Hematopoietic multipotent progenitor cell treated with erythropoietin and hydrocortisone succinate and interleukin-3 and kit ligand, for 4 days (in vitro differentiated cells): ENCODE data around the gene DHRS2.
A peak's percentile ranks its signal among the peaks of the same experiment; 100 is the strongest.
"Not testable (repeated sequence)": the region's sequence is repeated elsewhere in the genome, so short reads cannot be mapped to it uniquely, and the experiment has no call there.

ENCODE experiments used
- DNase-seq: peaks from one replicate; pipeline ENCODE4 v3.0.0-alpha.2; 2015

Gene DHRS2

GRCh38 chr14:23636317-23637211, at the start of gene DHRS2:
DHRS2 (plus strand) TSS chr14:23636364; CDS start chr14:23638865, 2,501 bp downstream.
- no peak for DNase-seq

GRCh38 chr14:23588884-23589598, 47.1 kb upstream of the DHRS2 start:
- DNase-seq: peak; percentile 95

DNA sequence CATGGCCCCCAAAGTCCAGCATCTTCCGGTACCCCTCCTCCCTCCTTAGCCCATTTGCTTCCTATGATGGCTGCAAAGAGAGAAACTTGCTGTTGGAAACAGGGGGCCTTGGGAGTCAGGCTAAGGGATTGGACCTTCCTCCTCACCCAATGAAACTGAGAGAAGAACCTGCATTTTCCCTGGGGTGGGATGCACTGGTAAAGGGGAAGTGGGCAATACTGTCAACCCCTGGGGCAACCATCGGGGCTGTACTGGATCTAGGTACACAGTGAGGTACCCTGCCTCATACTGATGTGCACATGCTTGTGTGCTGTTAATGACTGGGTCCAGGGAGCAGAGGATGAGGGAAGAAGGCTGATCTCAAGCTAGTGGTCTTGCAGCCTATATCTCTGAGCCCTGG, 46.6 kb upstream of the DHRS2 start:
- DNase-seq: no peak

DNA sequence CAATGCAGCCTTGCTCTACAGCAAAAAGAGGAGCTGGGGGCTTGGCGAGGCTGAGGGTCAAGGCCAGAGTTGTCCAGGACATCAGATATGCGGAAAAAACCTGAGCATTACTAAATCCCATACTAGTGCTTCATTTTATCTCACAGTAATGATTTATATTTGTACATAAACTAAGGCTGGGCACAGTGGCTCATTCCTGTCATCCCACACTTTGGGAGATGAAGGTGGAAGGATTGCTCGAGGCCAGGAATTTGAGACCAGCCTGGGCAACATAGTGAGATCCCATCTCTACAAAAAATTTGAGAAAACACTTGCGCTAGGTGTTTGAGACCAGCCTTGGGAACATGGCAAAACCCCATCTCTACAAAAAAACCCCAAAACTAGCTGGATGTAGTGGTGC, 46.0 kb upstream of the DHRS2 start:
- no peak for DNase-seq

- not testable (repeated sequence) for DNase-seq
Observed at GRCh38 chr14:23594191-23594590, 42.0 kb upstream of the DHRS2 start.

DNA sequence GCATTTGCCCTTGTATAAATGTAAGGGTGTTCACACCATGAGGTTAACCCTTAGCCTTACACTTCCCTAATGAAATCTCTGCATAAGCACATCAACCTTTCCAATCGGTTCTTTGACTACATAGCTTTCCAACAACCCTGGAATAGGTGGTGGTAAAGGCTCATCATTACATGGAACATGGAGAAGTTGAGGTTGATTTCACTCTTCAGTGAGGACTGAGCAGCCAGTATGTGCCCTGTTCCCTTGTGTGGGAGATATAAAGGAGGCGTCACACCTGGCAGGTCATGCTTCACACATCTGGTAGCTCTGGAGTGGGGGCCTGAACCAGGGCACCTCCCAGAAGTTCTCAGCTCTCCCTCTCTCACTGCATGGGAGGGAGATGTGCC, 35.8 kb upstream of the DHRS2 start:
- DNase-seq: no peak

DNA sequence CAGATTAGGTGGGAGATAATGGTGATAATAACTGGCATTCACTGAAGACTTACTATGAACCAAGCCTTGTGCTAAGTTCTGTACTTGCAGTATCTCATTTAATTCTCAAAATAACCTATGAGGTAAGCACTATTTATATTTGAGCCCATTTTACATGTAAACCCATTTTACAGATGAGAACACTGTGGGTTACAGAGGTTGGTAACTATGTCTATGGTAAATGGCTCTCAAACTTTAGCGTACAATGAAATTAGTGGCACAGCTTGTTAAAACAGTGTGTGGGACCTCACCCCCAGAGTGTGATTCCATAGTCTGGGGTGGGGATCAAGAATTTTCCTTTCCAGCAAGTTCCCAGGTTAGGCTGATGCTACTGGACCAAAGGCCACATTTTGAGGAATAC, 35.4 kb upstream of the DHRS2 start:
- DNase-seq: no peak

DNA sequence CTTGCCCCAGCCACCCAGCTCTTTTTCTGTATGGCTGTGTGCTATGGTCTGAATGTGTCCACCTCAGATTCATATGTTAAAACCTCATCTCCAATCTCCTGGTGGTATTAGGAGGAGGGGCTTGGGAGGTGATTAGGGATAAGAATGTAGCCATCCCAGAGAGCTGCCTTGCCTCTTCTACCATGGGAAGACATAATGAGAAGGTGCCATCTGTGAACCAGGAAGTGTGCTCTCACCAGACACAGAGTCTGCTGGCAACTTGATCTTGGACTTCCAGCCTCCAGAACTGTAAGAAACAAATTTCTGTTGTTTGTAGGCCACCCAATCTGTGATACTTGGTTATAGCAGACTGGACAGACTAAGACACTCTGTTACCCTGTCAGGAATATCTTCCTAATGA, 34.7 kb upstream of the DHRS2 start:
- no peak for DNase-seq

GRCh38 chr14:23601845-23602180, 34.4 kb upstream of the DHRS2 start:
- DNase-seq: no peak

GRCh38 chr14:23602181-23603095, 33.7 kb upstream of the DHRS2 start:
- DNase-seq: no peak

- DNase-seq: no peak
Observed at GRCh38 chr14:23603103-23603502, 33.1 kb upstream of the DHRS2 start.

DNA sequence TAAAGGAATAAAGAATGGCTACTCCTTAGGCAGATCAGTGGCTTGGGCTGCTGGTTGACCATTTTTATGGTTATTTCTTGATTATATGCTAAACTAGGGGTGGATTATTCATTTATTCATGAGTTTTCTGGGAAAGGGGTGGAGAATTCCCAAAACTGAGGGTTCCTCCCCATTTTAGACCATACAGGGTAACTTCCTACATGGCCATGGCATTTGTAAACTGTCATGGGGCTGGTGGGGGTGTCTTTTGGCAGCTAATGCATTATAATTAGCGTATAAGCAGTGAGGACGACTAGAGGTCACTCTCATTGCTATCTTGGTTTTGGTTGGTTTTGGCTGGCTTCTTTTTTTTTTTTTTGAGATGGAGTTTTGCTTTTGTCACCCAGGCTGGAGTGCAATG, 32.0 kb upstream of the DHRS2 start:
- no peak for DNase-seq

- no peak for DNase-seq
Observed at GRCh38 chr14:23604675-23605170, 31.4 kb upstream of the DHRS2 start.

DNA sequence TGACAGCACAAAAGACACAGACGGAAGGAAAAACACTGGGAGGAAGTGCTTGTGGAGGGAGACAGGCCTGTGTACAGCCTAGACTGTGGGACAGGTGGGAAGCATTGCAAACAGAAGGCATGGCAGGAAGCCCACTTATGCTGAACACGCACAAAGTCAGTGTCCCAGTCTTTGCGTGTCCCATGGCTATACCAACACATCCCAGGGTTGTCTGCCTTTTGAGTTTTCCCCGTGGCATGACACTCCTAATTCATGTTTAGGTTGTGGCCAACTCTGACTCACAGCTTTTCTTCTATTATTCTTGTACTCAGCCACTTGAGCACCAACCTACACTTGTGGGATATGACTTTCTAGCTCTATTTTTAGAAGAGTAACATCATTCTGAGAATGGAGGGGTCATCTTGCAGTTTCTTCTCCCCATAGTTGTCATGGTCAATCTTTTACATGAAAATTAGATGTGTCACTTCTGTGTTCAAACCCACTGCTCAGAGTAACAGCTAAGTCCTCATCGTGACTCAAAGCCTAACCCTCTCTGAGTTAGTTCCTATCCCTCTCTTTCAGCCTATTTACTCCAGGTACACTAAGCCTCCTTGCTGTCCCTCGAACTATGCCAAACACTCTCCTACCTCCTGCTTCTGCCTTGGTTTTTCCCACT, 30.1 kb upstream of the DHRS2 start:
- DNase-seq: no peak

DNA sequence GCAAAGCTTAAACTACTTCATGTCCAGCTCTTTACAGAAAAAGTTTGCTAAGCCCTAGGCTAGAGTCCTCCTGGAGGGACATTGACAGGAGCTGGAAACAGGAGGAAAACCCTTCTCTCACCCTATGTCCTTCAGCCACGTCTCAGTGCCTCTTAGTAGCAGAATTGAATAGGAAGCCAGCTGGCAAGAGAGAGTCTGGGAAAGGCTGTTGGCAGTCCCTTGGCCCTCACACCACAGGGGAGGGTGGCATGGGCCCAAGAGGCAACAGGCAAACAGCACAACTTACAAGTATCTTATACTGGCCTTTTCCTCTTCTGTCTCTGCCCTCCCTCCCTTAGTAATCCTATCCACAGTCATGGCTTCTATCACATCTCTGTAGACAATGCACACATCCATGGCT, 27.7 kb upstream of the DHRS2 start:
- DNase-seq: no peak

GRCh38 chr14:23609001-23609400, 27.2 kb upstream of the DHRS2 start:
- no peak for DNase-seq

DNA sequence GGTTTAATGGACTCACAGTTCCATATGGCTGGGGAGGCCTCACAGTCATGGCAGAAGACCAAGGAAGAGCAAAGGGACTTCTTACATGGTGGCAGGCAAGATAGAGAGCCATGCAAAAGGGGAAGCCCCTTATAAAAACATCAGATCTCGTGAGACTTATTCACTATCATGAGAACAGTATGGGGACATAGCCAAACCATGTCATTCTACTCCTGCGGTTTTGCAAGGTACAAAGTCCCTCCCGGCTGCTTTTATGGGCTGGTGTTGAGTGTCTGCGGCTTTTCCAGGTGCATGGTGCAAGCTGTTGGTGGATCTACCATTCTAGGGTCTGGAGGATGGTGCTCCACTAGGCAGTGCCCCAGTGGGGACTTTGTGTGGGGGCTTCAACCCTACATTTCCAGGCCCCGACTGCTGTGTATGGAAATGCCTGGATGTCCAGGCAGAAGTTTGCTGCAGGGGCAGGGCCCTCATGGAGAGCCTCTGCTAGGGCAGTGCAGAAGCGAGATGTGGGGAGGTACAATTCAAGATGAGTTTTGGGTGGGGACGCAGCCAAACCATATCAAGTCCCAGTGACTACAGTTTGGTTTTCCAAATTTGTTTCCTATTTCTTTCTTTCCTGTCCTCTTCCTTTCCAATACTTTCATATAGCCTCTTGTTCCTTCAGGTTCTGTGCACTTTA, 26.6 kb upstream of the DHRS2 start:
- not testable (repeated sequence) for DNase-seq

DNA sequence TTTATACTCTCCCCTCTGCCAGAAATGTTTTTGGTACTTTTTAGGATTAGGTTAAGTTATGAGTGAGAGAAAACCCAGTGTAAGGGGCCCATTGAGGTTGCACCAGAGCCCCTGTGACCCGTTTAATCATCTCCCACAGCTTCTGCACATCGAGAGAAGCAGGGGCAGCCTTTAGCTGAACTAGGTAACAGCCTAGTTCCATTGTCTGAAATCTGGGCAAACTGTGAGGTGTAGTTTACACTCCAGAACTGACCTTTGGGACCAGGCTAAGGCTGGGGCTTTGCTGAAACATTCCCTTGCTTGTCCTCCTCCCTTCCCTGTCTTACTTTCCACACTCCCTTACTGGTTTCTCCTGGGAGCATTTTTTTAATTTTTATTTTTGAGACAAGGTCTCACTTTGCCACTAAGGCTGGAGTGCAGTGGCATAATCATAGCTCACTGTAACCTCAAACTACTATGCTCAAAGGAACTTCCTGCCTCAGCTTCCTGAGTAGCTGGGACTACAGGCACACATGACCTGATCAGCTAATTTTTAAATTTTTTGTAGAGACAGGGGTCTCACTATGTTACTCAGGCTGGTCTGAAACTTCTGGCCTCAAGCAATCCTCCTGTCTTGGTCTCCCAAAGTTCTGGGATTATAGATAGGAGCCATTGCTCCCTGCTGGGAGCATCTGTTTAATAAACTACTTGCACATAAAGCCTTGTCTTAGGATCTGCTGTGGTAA, 25.9 kb upstream of the DHRS2 start:
- DNase-seq: peak; percentile 49

DNA sequence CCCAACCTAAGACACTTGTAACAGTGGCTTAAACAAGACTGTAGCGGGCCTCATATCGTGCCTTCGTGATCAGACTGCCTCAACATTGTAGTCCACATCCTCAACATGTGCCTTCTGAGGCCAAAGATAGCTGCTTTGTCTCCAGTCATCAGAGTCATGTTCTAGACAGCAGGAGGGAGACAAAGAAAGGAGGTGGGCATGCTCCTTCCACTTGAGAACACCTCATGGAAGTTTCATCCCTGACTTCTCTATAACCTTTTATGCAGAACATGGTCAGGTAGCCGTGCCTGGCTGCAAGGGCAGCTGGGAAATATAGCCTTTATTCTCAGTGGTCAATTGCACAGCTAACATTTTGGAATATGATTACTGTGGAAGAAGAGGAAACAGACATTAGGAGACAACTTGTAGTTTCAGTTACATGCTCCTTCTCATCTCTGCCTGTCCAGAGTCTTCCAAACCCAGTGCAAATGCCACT, 25.3 kb upstream of the DHRS2 start:
- DNase-seq: peak; percentile 51

GRCh38 chr14:23612354-23612732, 23.8 kb upstream of the DHRS2 start:
- DNase-seq: no peak

DNA sequence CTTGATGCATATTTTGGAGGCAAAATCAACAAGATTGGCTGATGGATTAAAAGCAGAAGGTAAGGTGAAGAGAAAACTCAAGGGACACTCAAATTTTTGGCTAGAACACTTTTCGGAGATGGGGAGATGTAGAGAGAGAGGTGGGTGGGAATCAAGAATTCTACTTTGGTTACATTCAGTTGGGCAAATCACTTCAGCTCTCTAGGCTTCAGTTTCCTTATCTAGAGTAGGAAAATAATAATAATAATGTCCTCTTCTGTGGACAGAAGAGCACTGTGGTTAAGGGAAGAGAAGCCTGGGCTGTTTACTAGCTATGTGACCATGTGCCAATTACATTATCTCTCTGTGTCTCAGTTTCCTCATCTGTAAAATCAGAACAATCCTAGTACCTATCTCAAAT, 23.4 kb upstream of the DHRS2 start:
- DNase-seq: no peak
